Osteoblast (primary cell): ENCODE results near the gene KIAA1671. TPM values are rescaled to one million over a fixed set of nuclear protein-coding genes. Genes with fewer than 3 reads are reported as not detected.

Experiments used
- DNase-seq: peaks from one replicate; pipeline ENCODE4 v3.0.0; 2011; ENCODE audit warnings: low spot score, mixed read lengths; ENCODE audit not compliant: insufficient read length; ENCODE audit errors: missing footprints
- H2AFZ ChIP-seq: 2 replicates; pipeline ENCODE4 v1.6.0; 2011; ENCODE audit warnings: mild to moderate bottlenecking, low read length
- H3K27ac ChIP-seq: 2 replicates; pipeline ENCODE4 v1.5.1; 2011; ENCODE audit warnings: mild to moderate bottlenecking, low read depth, low read length, moderate library complexity
- H3K27me3 ChIP-seq: 2 replicates; pipeline ENCODE4 v1.6.0; 2012; ENCODE audit warnings: mild to moderate bottlenecking, control low read depth, inconsistent platforms, low read length, moderate library complexity; ENCODE audit not compliant: insufficient read depth
- H3K36me3 ChIP-seq: 2 replicates; pipeline ENCODE4 v1.5.1; 2011; ENCODE audit warnings: mild to moderate bottlenecking, low read length, control low read depth, moderate library complexity; ENCODE audit not compliant: insufficient read depth
- H3K4me1 ChIP-seq: 2 replicates; pipeline ENCODE4 v1.5.1; 2011; ENCODE audit warnings: mild to moderate bottlenecking, low read length, control low read depth, moderate library complexity; ENCODE audit not compliant: insufficient read depth
- H3K4me2 ChIP-seq: 2 replicates; pipeline ENCODE4 v1.6.0; 2011; ENCODE audit warnings: mild to moderate bottlenecking, low read length; ENCODE audit not compliant: insufficient read depth
- H3K4me3 ChIP-seq: fragments of 200-600 bp; sonication (generic); 3 replicates; pipeline ENCODE4 v1.5.1; 2012; ENCODE audit warnings: mild to moderate bottlenecking, low read length, inconsistent platforms; ENCODE audit not compliant: insufficient read depth
- H3K79me2 ChIP-seq: 2 replicates; pipeline ENCODE4 v1.6.0; 2012; ENCODE audit warnings: mild to moderate bottlenecking, low read length, control low read depth, inconsistent platforms; ENCODE audit not compliant: insufficient read depth
- H3K9me3 ChIP-seq: 2 replicates; pipeline ENCODE4 v1.5.1; 2011; ENCODE audit warnings: low read depth, low read length, control low read depth
- H4K20me1 ChIP-seq: 2 replicates; pipeline ENCODE4 v1.6.0; 2012; ENCODE audit warnings: mild to moderate bottlenecking, low read length, control low read depth; ENCODE audit not compliant: insufficient read depth
- total RNA-seq: library from RNA; depleted of rRNA; stranded (reverse); fragments of >200 nt; gene quantifications from 2 replicates; pipeline ENCODE4 v1.2.3, GENCODE V29; 2012
- TF ChIP-seq, protein P1 (sequence below): IDR thresholded peaks from 2 replicates; pipeline ENCODE4 v1.5.1; 2011; ENCODE audit warnings: mild to moderate bottlenecking, low read depth, low read length, moderate library complexity; ENCODE audit errors: extremely low read depth

Gene KIAA1671
- total RNA-seq, 1 donor = 16.6 TPM

DNA sequence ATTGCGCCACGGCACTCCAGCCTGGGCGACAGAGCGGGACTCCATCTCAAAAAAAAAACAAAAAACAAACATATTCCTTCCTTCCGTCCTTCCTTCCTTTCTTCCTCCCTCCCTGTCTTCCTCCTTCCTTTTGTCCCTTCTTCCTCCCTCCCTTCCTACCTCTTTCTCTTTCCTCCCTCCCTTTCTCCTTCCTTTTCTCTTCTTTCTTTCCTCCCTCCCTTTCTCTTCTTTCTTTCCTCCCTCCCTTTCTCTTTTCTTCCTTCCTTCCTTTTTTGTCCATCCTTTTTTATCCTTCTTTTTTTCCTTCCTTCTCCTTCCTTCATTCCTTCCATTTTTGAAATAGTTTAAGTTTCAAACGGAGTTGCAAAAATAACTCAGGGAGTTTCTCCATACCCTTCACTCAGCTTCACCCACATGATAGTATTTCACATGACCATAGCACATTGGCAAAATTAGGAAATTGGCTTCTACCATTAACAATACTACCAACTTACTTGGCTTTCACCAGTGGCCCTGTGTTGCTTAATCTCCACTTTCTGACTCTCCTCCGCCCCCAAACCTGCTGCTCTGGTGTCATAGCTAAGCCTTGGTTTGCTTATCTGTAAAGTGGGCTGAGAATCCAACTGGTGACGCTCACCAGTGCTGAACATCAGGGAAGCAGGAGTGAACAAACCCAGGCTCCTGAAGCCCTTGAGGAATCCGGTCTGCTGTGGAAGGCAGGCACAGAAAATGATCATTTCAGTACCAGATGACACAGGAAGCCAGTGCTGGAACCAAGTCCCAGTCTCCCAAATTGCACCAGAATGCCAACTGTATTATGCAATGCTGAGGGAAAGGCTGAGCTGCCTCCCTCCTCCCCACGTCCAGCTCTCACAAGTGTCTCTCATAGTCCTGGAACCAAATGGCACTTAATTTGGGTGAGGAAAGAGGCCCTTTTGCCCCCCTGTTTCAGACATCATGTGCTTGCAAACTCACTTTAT lies 229.9 kb downstream of the KIAA1671 start:
- H3K79me2 ChIP-seq = no peaks in the 10 kb centered on the region
- no peaks in the 10 kb centered on the region for H3K4me1 ChIP-seq
- DNase-seq = no peak
- H3K9me3 ChIP-seq = peaks cover 4% of the 10 kb centered on the region
- H3K4me3 ChIP-seq = no peak overlapping the region
- TF ChIP-seq, protein P1, sequence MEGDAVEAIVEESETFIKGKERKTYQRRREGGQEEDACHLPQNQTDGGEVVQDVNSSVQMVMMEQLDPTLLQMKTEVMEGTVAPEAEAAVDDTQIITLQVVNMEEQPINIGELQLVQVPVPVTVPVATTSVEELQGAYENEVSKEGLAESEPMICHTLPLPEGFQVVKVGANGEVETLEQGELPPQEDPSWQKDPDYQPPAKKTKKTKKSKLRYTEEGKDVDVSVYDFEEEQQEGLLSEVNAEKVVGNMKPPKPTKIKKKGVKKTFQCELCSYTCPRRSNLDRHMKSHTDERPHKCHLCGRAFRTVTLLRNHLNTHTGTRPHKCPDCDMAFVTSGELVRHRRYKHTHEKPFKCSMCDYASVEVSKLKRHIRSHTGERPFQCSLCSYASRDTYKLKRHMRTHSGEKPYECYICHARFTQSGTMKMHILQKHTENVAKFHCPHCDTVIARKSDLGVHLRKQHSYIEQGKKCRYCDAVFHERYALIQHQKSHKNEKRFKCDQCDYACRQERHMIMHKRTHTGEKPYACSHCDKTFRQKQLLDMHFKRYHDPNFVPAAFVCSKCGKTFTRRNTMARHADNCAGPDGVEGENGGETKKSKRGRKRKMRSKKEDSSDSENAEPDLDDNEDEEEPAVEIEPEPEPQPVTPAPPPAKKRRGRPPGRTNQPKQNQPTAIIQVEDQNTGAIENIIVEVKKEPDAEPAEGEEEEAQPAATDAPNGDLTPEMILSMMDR = no peak
- no peak overlapping the region for H3K4me2 ChIP-seq
- H3K27ac ChIP-seq = no peak overlapping the region
- no peaks in the 10 kb centered on the region for H3K27me3 ChIP-seq
- no peak overlapping the region for H2AFZ ChIP-seq
- H4K20me1 ChIP-seq = no peaks in the 10 kb centered on the region
- H3K36me3 ChIP-seq = peaks cover 8% of the 10 kb centered on the region

GRCh38 chr22:25183949-25184619 lies 231.6 kb downstream of the KIAA1671 start:
- Histone ChIP-seq H3K4me2 (no peak overlapping the region), H3K4me3 (no peak overlapping the region), H4K20me1 (no peaks in the 10 kb centered on the region), H3K27ac (no peak overlapping the region), H2AFZ (no peak overlapping the region), H3K9me3 (peaks cover 4% of the 10 kb centered on the region), H3K79me2 (no peaks in the 10 kb centered on the region), H3K27me3 (no peaks in the 10 kb centered on the region), H3K36me3 (peaks cover 8% of the 10 kb centered on the region), H3K4me1 (no peaks in the 10 kb centered on the region)
- TF ChIP-seq, protein P1 = no peak
- peak; percentile 58 for DNase-seq

DNA sequence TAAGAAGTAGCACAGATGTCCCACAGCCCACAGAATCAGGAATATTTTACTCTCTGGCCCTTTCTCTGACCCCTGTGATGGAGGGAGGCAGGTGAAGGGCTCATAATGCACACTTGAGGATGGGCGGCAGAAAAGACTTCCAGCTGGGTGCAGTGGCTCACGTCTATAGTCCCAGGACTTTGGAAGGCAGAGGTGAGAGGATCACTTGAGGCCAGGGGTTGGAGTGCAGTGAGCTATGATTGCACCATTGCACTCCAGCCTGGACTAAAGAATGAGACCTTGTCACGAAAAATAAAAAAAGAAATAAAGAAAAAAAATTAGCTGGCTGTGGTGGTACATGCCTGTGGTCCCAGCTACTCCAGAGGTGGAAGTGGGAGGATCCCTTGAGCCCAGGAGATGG lies 233.6 kb downstream of the KIAA1671 start:
- H4K20me1 ChIP-seq = no peaks in the 10 kb centered on the region
- H3K27me3 ChIP-seq = no peaks in the 10 kb centered on the region
- H3K27ac ChIP-seq = no peak overlapping the region
- DNase-seq = no peak
- TF ChIP-seq, protein P1 = no peak
- H3K4me3 ChIP-seq = no peak overlapping the region
- H3K9me3 ChIP-seq = no peaks in the 10 kb centered on the region
- peaks cover 8% of the 10 kb centered on the region for H3K36me3 ChIP-seq
- H3K79me2 ChIP-seq = no peaks in the 10 kb centered on the region
- H3K4me2 ChIP-seq = no peak overlapping the region
- H3K4me1 ChIP-seq = no peaks in the 10 kb centered on the region
- H2AFZ ChIP-seq = no peak overlapping the region

DNA sequence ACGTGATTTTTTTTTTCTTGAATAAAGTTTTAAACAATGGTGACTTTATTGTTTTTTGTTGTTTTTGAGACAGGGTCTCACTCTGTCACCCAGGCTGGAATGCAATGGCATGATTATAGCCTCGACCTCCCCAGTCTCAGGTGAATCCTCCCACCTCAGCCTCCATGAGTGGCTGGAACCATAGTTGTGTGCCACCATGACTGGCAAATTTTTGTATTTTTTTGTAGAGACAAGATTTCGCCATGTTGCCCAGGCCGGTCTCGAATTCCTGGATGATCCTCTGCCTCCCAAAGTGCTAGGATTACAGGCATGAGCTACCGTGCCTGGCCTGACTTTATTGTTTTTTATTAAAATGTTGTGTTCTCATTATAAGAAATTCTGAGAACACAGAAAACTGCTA lies 235.0 kb downstream of the KIAA1671 start:
- Histone ChIP-seq H2AFZ (no peak overlapping the region), H4K20me1 (no peaks in the 10 kb centered on the region), H3K36me3 (peaks cover 12% of the 10 kb centered on the region), H3K79me2 (no peaks in the 10 kb centered on the region), H3K4me1 (no peaks in the 10 kb centered on the region), H3K9me3 (no peaks in the 10 kb centered on the region), H3K4me2 (no peak overlapping the region), H3K4me3 (no peak overlapping the region), H3K27me3 (no peaks in the 10 kb centered on the region), H3K27ac (no peak overlapping the region)
- no peak for DNase-seq
- TF ChIP-seq, protein P1 = no peak
